Measurements from ENCODE around the gene DUSP28. TPM values are rescaled to one million over a fixed set of nuclear protein-coding genes. Genes with fewer than 3 reads are reported as not detected.

Gene DUSP28
- total and polyA plus RNA-seq, 2 of the 13 experiments (the other 11 are each of a cell fraction or from before 2014, with no cell fraction given), result 5.2 to 8.6 TPM

DNA sequence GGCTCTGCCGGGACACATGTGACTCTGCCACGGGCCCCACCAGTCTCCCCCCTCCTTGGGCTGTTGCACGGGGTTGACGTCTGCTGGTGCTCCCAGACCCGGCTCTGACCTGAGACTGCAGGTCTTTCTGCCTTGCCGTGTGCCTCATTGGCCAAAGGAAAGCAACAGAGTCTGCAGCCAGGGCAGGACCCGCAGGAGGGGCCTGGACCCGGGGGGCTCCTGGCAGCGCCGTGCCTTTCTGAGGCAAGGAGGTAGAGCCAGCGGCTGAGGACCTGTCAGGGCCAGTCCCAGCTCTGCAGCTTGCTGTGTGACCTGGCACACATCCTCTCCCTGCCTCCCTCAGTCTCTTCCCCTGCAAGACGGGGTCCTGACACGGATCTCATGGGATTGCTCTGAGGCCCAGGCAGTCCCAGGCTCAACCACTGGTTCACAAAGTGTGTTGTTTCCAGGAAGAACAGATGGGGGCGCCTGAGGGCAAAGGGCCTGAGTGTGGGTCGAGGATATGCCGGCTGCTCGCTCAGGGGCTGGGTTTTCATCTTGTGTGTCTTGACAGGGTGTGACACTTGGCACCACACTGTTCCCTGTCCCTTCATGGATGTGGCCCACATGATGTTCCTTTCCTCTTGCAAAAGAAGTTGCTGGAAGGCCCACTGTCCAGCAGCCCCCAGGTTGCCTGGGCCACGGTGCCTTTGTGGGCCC, 35.4 kb downstream of the DUSP28 start (continued):
- TF ChIP-seq, protein P1, sequence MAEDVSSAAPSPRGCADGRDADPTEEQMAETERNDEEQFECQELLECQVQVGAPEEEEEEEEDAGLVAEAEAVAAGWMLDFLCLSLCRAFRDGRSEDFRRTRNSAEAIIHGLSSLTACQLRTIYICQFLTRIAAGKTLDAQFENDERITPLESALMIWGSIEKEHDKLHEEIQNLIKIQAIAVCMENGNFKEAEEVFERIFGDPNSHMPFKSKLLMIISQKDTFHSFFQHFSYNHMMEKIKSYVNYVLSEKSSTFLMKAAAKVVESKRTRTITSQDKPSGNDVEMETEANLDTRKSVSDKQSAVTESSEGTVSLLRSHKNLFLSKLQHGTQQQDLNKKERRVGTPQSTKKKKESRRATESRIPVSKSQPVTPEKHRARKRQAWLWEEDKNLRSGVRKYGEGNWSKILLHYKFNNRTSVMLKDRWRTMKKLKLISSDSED (CRISPR knock-in tag; IDR thresholded peaks at IDR 0.05), result no peak
- TF ChIP-seq ARNTL (CRISPR knock-in tag; IDR thresholded peaks at IDR 0.05) (no peak), ZNF205 (CRISPR knock-in tag; IDR thresholded peaks at IDR 0.05) (no peak), SP2 (CRISPR knock-in tag; IDR thresholded peaks at IDR 0.05) (no peak), NCOR1 (IDR thresholded peaks at IDR 0.05; ENCODE audit: borderline replicate concordance, low read length) (no peak), ZNF782 (CRISPR knock-in tag; IDR thresholded peaks at IDR 0.05; ENCODE audit: borderline replicate concordance) (no peak), ZNF501 (CRISPR knock-in tag; IDR thresholded peaks at IDR 0.05) (peak; percentile 61), ZNF75D (CRISPR knock-in tag; IDR thresholded peaks at IDR 0.05; ENCODE audit: borderline replicate concordance) (no peak), ZNF883 (CRISPR knock-in tag; IDR thresholded peaks at IDR 0.05; ENCODE audit: not compliant biosample characterization) (peak; percentile 24), ZNF260 (CRISPR knock-in tag; IDR thresholded peaks at IDR 0.05; ENCODE audit: borderline replicate concordance, low read depth) (no peak), MXI1 (IDR thresholded peaks at IDR 0.05; ENCODE audit: borderline replicate concordance, low read depth, low read length) (no peak), ELF4 (CRISPR knock-in tag; IDR thresholded peaks at IDR 0.05; ENCODE audit: borderline replicate concordance) (no peak), RBM39 (IDR thresholded peaks at IDR 0.05; ENCODE audit: low read depth, low read length, poor library complexity, severe bottlenecking) (no peak), TBL1XR1 (IDR thresholded peaks at IDR 0.05; ENCODE audit: borderline replicate concordance, low read length, partially characterized antibody) (no peak)
- TF ChIP-seq, protein P2, sequence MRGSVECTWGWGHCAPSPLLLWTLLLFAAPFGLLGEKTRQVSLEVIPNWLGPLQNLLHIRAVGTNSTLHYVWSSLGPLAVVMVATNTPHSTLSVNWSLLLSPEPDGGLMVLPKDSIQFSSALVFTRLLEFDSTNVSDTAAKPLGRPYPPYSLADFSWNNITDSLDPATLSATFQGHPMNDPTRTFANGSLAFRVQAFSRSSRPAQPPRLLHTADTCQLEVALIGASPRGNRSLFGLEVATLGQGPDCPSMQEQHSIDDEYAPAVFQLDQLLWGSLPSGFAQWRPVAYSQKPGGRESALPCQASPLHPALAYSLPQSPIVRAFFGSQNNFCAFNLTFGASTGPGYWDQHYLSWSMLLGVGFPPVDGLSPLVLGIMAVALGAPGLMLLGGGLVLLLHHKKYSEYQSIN (CRISPR knock-in tag; IDR thresholded peaks at IDR 0.05; ENCODE audit: borderline replicate concordance), result no peak
- TF ChIP-seq, protein P3, sequence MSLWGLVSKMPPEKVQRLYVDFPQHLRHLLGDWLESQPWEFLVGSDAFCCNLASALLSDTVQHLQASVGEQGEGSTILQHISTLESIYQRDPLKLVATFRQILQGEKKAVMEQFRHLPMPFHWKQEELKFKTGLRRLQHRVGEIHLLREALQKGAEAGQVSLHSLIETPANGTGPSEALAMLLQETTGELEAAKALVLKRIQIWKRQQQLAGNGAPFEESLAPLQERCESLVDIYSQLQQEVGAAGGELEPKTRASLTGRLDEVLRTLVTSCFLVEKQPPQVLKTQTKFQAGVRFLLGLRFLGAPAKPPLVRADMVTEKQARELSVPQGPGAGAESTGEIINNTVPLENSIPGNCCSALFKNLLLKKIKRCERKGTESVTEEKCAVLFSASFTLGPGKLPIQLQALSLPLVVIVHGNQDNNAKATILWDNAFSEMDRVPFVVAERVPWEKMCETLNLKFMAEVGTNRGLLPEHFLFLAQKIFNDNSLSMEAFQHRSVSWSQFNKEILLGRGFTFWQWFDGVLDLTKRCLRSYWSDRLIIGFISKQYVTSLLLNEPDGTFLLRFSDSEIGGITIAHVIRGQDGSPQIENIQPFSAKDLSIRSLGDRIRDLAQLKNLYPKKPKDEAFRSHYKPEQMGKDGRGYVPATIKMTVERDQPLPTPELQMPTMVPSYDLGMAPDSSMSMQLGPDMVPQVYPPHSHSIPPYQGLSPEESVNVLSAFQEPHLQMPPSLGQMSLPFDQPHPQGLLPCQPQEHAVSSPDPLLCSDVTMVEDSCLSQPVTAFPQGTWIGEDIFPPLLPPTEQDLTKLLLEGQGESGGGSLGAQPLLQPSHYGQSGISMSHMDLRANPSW (CRISPR knock-in tag; IDR thresholded peaks at IDR 0.05; ENCODE audit: borderline replicate concordance), result no peak
- TF ChIP-seq, protein P4, sequence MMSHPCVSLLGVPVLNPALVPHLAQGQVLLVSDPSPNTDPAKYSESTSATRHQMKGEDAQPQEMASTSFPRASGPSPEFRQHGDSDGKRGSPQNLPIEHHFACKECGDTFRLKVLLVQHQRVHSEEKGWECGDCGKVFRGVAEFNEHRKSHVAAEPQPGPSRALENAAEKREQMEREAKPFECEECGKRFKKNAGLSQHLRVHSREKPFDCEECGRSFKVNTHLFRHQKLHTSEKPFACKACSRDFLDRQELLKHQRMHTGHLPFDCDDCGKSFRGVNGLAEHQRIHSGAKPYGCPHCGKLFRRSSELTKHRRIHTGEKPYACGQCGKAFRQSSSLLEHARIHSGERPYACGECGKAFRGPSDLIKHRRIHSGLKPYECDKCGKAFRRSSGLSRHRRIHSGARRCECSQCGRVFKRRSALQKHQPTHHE (CRISPR knock-in tag; IDR thresholded peaks at IDR 0.05; ENCODE audit: borderline replicate concordance), result no peak
- TF ChIP-seq, protein P5, sequence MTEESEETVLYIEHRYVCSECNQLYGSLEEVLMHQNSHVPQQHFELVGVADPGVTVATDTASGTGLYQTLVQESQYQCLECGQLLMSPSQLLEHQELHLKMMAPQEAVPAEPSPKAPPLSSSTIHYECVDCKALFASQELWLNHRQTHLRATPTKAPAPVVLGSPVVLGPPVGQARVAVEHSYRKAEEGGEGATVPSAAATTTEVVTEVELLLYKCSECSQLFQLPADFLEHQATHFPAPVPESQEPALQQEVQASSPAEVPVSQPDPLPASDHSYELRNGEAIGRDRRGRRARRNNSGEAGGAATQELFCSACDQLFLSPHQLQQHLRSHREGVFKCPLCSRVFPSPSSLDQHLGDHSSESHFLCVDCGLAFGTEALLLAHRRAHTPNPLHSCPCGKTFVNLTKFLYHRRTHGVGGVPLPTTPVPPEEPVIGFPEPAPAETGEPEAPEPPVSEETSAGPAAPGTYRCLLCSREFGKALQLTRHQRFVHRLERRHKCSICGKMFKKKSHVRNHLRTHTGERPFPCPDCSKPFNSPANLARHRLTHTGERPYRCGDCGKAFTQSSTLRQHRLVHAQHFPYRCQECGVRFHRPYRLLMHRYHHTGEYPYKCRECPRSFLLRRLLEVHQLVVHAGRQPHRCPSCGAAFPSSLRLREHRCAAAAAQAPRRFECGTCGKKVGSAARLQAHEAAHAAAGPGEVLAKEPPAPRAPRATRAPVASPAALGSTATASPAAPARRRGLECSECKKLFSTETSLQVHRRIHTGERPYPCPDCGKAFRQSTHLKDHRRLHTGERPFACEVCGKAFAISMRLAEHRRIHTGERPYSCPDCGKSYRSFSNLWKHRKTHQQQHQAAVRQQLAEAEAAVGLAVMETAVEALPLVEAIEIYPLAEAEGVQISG (CRISPR knock-in tag; IDR thresholded peaks at IDR 0.05), result 0 out of 2 replicates have a peak, but pooled peaks have one; percentile 18
